Activated CD4-positive, alpha-beta memory T cell treated with anti-CD3 and anti-CD28 coated beads for 36 hours (primary cell): ENCODE data around the gene RHOB. TPM values are rescaled to one million over a fixed set of nuclear protein-coding genes. Genes with fewer than 3 reads are reported as not detected.
"Not testable (repeated sequence)": the region's sequence is repeated elsewhere in the genome, so short reads cannot be mapped to it uniquely, and the experiment has no call there.

Experiments
- CTCF ChIA-PET: fragments of 350-600 bp; sonication (Branson Sonifier 250); formaldehyde crosslinking; loops from one replicate; lab custom pipeline; 2021; ENCODE audit warnings: antibody characterized with exemption, inconsistent platforms; lab: Charles Lee
- POLR2A ChIA-PET: fragments of 350-600 bp; sonication (Branson Sonifier 250); formaldehyde crosslinking; loops from one replicate; lab custom pipeline; 2021; ENCODE audit warnings: antibody characterized with exemption; lab: Charles Lee
- DNase-seq: peaks from one replicate; pipeline ENCODE4 v3.0.0-alpha.2; 2020
- H3K27ac Mint-ChIP-seq: one replicate; pipeline ENCODE4 v1.8.0; 2021; ENCODE audit warnings: mixed read lengths
- H3K27me3 Mint-ChIP-seq: one replicate; pipeline ENCODE4 v1.8.0; 2021; ENCODE audit warnings: mixed read lengths
- H3K36me3 Mint-ChIP-seq: one replicate; pipeline ENCODE4 v1.8.0; 2021; ENCODE audit warnings: mixed read lengths
- H3K4me1 Mint-ChIP-seq: one replicate; pipeline ENCODE4 v1.8.0; 2021; ENCODE audit warnings: low read depth, mixed read lengths
- H3K4me3 Mint-ChIP-seq: one replicate; pipeline ENCODE4 v1.8.0; 2021; ENCODE audit warnings: mild to moderate bottlenecking, mixed read lengths
- H3K9me3 Mint-ChIP-seq: one replicate; pipeline ENCODE4 v1.8.0; 2021; ENCODE audit warnings: mixed read lengths
- intact Hi-C: fragments of 100-400 bp; cut with micrococcal nuclease; formaldehyde crosslinking; loops from one replicate; pipeline ENCODE4 v1.15.1; 2023
- total RNA-seq, 2 experiments: library from RNA; stranded (reverse); gene quantifications; one replicate each; pipeline ENCODE4 v1.2.3, GENCODE V29; 2021

The RHOB gene
- total RNA-seq, 2 experiments from 2014 or later = 31.6 to 33.6 TPM

DNA sequence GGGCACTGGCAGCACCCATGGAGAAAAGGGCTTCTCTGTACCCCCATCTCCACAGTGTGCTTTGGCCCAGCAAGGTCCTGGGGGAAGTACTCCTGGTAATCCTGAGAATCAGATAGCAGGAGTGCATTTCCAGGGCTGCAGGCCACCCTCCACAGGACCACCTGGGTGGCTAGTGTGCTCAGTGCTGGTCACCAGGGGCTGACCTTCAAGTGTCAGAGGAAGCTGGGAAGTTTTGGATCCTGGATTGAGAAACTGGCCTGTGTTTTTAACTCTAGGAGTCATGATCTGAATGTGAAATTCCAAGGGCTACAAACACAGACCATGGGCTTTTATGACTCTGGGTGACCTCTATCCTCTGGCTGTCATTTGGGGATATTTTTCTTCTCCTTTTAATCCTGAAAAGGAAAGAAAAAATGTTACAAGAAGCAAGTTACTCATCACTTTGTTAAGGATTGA lies 9.3 kb downstream of the RHOB start:
- H3K4me3 Mint-ChIP-seq = no peak overlapping the region
- ChIA-PET POLR2A (interaction anchor here (1.7 to 1.9 kb wide), 2 partner anchors 9 kb away, joined by 6 to 11 read pairs; partner anchors contain the start of gene RHOB), CTCF (interaction anchor here (1.1 kb wide), 1 partner anchor 205 kb away, joined by 3 read pairs; no protein-coding TSS in a partner anchor)
- peaks cover 11% of the 10 kb centered on the region for H3K4me1 Mint-ChIP-seq
- no peaks in the 10 kb centered on the region for H3K36me3 Mint-ChIP-seq
- H3K27me3 Mint-ChIP-seq = peaks cover 23% of the 10 kb centered on the region
- H3K9me3 Mint-ChIP-seq = no peaks in the 10 kb centered on the region
- H3K27ac Mint-ChIP-seq = no peak overlapping the region
- DNase-seq = peak; percentile 3
- intact Hi-C loops = no loop called here

- ChIA-PET CTCF (interaction anchor here (0.8 to 1.1 kb wide), 2 partner anchors 45 to 205 kb away, joined by 3 read pairs; no protein-coding TSS in a partner anchor), POLR2A (interaction anchor here (1.9 kb wide), 1 partner anchor 10 kb away, joined by 11 read pairs; the partner anchor contains the start of gene RHOB)
- DNase-seq = peak; percentile 39
- no peaks in the 10 kb centered on the region for H3K9me3 Mint-ChIP-seq
- H3K4me3 Mint-ChIP-seq = no peak overlapping the region
- peak overlapping the region; percentile 24 for H3K27ac Mint-ChIP-seq
- H3K4me1 Mint-ChIP-seq = peaks cover 11% of the 10 kb centered on the region
- peaks cover 25% of the 10 kb centered on the region for H3K27me3 Mint-ChIP-seq
- intact Hi-C loops = loop anchor here (1.0 kb wide), 2 partner anchors 10 to 50 kb away; partner anchors contain the start of gene RHOB
- H3K36me3 Mint-ChIP-seq = no peaks in the 10 kb centered on the region
Observed at GRCh38 chr2:20456636-20457426, 10.0 kb downstream of the RHOB start.

- CTCF ChIA-PET = interaction anchor here (0.7 to 0.8 kb wide), 2 partner anchors 46 to 130 kb away, joined by 3 read pairs; no protein-coding TSS in a partner anchor
Observed at GRCh38 chr2:20457661-20458630, 11.1 kb downstream of the RHOB start.

DNA sequence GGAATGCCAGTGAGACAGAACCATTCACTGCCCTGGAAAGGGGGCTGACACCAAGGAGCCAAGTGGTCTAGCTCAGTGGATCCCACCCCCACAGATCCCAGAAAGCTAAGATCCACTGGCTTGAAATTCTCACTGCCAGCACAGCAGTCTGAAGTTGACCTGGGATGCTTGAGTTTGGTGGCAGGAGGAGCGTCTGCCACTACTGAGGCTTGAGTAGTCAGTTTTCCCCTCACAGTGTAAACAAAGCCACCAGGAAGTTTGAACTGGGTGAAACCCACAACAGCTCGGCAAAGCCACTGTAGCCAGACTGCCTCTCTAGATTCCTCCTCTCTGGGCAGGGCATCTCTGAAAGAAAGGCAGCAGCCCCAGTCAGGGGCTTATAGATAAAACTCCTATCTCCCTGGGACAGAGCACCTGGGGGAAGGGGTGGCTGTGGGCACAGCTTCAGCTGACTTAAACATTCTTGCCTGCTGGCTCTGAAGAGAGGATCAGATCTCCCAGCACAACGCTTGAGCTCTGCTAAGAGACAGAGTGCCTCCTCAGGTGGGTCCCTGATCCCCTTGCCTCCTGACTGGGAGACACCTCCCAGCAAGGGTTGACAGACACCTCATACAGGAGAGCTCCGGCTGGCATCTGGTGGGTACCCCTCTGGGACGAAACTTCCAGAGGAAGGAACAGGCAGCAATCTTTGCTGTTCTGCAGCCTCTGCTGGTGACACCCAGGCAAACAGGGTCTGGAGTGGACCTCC lies 12.0 kb downstream of the RHOB start:
- ChIA-PET POLR2A (interaction anchor here (0.6 kb wide), 1 partner anchor 12 kb away, joined by 3 read pairs; no protein-coding TSS in a partner anchor), CTCF (interaction anchor here (0.7 to 1.0 kb wide), 2 partner anchors 131 to 183 kb away, joined by 3 read pairs; no protein-coding TSS in a partner anchor)
- DNase-seq, H3K36me3 Mint-ChIP-seq, H3K27ac Mint-ChIP-seq, intact Hi-C loops, H3K9me3 Mint-ChIP-seq, H3K4me3 Mint-ChIP-seq: not testable (repeated sequence)
- peaks cover 18% of the 10 kb centered on the region for H3K27me3 Mint-ChIP-seq
- H3K4me1 Mint-ChIP-seq = peaks cover 11% of the 10 kb centered on the region

More at GRCh38 chr2:20457661-20458630, 11.1 kb downstream of the RHOB start:
- Mint-ChIP-seq H3K27me3 (peaks cover 23% of the 10 kb centered on the region), H3K27ac (no peak overlapping the region), H3K9me3 (no peaks in the 10 kb centered on the region), H3K36me3 (no peaks in the 10 kb centered on the region), H3K4me3 (no peak overlapping the region), H3K4me1 (peaks cover 11% of the 10 kb centered on the region)
- POLR2A ChIA-PET = interaction anchor here (0.6 to 1.9 kb wide), 2 partner anchors 11 kb away, joined by 3 to 11 read pairs; partner anchors contain the start of gene RHOB
- intact Hi-C loops = loop anchor here (1.0 kb wide), 2 partner anchors 11 to 49 kb away; partner anchors contain the start of gene RHOB
- DNase-seq = peak; percentile 1

GRCh38 chr2:20465716-20466394 lies 19.0 kb downstream of the RHOB start:
- Mint-ChIP-seq H3K9me3 (no peaks in the 10 kb centered on the region), H3K4me3 (no peak overlapping the region), H3K36me3 (no peaks in the 10 kb centered on the region), H3K27me3 (peaks cover 3% of the 10 kb centered on the region), H3K27ac (no peak overlapping the region), H3K4me1 (no peaks in the 10 kb centered on the region)
- ChIA-PET CTCF (no interaction called here), POLR2A (no interaction called here)
- intact Hi-C loops = no loop called here
- DNase-seq = no peak

DNA sequence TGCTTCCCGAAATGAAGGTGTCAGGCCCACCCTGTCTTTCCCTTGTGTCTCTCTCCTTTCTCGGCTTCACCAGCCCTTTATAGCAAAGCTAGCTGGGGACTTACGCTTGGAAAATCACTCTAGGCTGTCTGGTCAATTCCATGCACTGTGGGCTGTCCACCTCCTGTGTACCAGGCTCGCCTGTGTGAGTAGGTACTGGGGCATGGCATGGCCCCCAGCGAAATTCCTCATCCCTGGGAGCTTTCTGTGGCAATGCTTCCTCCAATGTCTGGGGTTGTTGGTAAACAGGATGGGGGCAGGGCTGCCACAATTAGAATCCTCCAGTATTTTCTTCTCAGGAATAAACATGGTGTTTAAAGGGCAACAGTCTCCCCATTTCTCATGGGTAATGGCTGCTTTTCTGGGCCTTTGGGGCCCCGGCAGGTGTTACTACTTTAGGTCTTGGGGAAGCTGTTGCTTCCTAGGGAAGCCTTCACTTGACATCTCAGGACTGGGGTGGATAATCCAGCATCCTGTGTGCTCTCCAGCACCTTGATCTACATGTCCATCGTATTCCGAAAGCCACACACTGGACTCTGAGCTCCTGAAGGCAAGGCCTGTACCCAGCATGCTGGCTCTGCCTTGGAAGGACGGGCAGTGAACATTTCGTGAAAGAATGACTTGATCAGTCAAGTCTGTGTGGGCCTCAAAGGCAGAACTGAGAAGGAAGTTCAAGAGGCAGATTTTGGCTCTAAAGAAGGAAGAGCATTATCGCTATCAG lies 21.1 kb downstream of the RHOB start:
- Mint-ChIP-seq H3K4me3 (no peak overlapping the region), H3K27ac (no peak overlapping the region), H3K4me1 (no peaks in the 10 kb centered on the region), H3K36me3 (no peaks in the 10 kb centered on the region), H3K27me3 (no peaks in the 10 kb centered on the region), H3K9me3 (no peaks in the 10 kb centered on the region)
- intact Hi-C loops = no loop called here
- CTCF ChIA-PET = interaction anchor here (0.8 to 1.1 kb wide), 2 partner anchors 16 to 193 kb away, joined by 3 to 4 read pairs; no protein-coding TSS in a partner anchor
- DNase-seq = no peak
- POLR2A ChIA-PET = no interaction called here

DNA sequence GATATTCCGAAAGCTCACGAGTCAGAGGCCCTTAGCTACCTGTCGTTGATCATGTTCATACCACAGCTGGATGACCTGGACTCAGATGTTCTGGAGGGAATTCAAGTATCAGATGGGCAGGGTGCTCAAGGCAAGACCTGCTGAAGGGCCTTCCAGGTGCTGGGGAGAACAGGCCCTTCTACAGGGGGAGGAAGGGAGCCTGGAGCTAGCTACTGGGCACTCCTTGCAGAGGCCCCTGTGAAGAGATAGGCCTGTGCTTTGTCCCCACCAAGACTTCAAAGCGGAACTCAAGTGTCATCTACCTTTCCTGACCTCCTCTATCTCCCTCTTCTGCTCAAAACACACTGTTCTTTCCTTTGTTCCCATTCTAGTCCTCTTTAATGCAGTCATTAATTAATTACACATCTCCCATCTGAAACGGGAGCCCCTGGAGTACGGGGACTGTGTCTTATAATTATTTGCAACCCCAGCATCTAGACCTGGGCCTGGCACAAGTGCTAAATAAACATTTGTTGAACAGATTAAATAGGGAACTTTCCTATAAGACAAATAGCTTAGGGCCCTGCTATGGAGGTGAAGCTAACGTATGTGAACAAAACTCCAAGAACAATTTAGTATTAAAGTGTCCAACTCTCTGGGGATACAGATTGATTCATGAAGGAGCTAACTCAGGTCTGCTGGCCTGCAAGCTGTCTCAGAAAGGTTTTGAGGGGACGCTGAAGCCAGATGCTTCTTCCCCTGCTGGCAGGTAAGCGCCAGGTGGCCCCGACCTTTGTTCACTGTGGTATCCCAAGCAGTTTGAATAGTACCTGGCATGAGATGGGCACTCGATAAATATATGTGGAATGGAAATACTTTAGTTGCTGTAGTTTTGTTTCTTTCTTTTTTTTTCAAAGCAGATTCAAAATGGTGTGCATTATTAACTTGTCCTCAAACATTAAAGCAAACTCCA lies 22.0 kb downstream of the RHOB start:
- H3K4me3 Mint-ChIP-seq = no peak overlapping the region
- H3K9me3 Mint-ChIP-seq = no peaks in the 10 kb centered on the region
- H3K27ac Mint-ChIP-seq = no peak overlapping the region
- DNase-seq = no peak
- CTCF ChIA-PET = interaction anchor here (0.8 to 1.1 kb wide), 2 partner anchors 15 to 193 kb away, joined by 3 to 4 read pairs; no protein-coding TSS in a partner anchor
- no peaks in the 10 kb centered on the region for H3K27me3 Mint-ChIP-seq
- no peaks in the 10 kb centered on the region for H3K4me1 Mint-ChIP-seq
- POLR2A ChIA-PET = no interaction called here
- intact Hi-C loops = no loop called here
- H3K36me3 Mint-ChIP-seq = no peaks in the 10 kb centered on the region

DNA sequence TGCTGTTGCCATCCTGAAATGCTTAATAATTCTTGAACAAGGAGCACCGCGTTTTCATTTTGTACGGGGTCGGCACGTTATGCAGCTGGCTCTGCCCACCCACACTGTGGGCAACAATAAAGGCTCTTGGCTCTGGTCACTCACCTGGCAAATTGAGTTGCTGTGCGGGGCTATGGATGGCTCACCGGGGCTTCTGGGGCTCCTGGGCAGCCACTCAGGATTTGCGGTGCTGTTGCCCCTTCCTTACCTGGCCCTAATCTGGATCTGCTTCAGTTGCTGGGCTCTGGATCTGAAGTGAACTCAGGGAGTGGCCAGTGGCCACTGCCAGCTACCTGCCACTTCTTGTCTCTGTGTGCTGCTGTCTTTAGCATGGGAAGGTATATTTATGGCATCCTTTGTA lies 22.7 kb downstream of the RHOB start:
- Mint-ChIP-seq H3K36me3 (no peaks in the 10 kb centered on the region), H3K9me3 (no peaks in the 10 kb centered on the region), H3K27me3 (no peaks in the 10 kb centered on the region), H3K27ac (no peak overlapping the region), H3K4me3 (no peak overlapping the region), H3K4me1 (no peaks in the 10 kb centered on the region)
- POLR2A ChIA-PET = no interaction called here
- intact Hi-C loops = no loop called here
- CTCF ChIA-PET = no interaction called here
- DNase-seq = no peak

DNA sequence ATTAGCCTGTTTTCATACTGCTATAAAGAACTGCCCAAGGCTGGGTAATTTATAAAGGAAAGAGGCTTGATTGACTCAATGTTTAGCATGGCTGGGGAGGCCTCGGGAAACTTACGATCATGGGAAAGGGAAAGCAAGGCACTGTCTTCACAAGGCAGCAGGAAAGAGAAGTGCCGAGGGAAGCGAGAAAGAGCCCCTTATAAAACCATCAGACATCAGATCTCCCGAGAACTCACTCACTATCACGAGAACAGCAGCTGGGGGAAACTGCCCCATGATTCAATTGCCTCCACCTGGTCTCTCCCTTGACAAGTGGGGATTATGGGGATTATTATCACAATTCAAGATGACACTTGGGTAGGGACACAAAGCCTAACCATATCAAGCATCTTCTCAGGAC lies 23.3 kb downstream of the RHOB start:
- no peak for DNase-seq
- ChIA-PET POLR2A (no interaction called here), CTCF (no interaction called here)
- H3K27me3 Mint-ChIP-seq = no peaks in the 10 kb centered on the region
- no peak overlapping the region for H3K27ac Mint-ChIP-seq
- intact Hi-C loops = no loop called here
- H3K9me3 Mint-ChIP-seq = no peaks in the 10 kb centered on the region
- H3K4me1 Mint-ChIP-seq = no peaks in the 10 kb centered on the region
- H3K36me3 Mint-ChIP-seq = no peaks in the 10 kb centered on the region
- H3K4me3 Mint-ChIP-seq = no peak overlapping the region
